GM23338 (cell line): ENCODE data around the gene ANO7. TPM values are rescaled to one million over a fixed set of nuclear protein-coding genes. Genes with fewer than 3 reads are reported as not detected.

Experiments used
- ATAC-seq: fragments of 200-7000 bp; cut with Tn5 transposase; 3 replicates; pipeline ENCODE4 v1.9.1; 2020
- DNase-seq: peaks from one replicate; pipeline ENCODE4 v3.0.0-alpha.2; 2015; ENCODE audit warnings: low spot score
- H2AFZ ChIP-seq: fragments of 200-600 bp; sonication (generic); 2 replicates; pipeline ENCODE4 v1.8.0; 2016; ENCODE audit warnings: antibody characterized with exemption, mild to moderate bottlenecking, moderate library complexity
- H3F3A ChIP-seq: fragments of 200-600 bp; sonication (generic); replicated peaks from 2 replicates; pipeline ENCODE4 v1.8.0; 2017; ENCODE audit warnings: antibody characterized with exemption, mixed run types, low read depth
- H3K27ac ChIP-seq: fragments of 200-600 bp; sonication (generic); 2 replicates; pipeline ENCODE4 v1.6.1; 2016; ENCODE audit warnings: low read depth
- H3K27me3 ChIP-seq: fragments of 200-600 bp; sonication (generic); 2 replicates; pipeline ENCODE4 v1.8.0; 2016; ENCODE audit warnings: mild to moderate bottlenecking, mixed run types, moderate library complexity; ENCODE audit not compliant: insufficient read depth
- H3K36me3 ChIP-seq: fragments of 200-600 bp; sonication (generic); 2 replicates; pipeline ENCODE4 v1.8.0; 2016; ENCODE audit warnings: mild to moderate bottlenecking; ENCODE audit not compliant: insufficient read depth
- H3K4me1 ChIP-seq: fragments of 200-600 bp; sonication (generic); 2 replicates; pipeline ENCODE4 v1.8.0; 2016; ENCODE audit warnings: mild to moderate bottlenecking, moderate library complexity; ENCODE audit not compliant: insufficient read depth
- H3K4me2 ChIP-seq: fragments of 200-600 bp; sonication (generic); 2 replicates; pipeline ENCODE4 v1.7.1; 2017; ENCODE audit warnings: mixed run types
- H3K4me3 ChIP-seq: fragments of 200-600 bp; sonication (generic); 2 replicates; pipeline ENCODE4 v1.6.1; 2016; ENCODE audit warnings: mixed run types
- H3K79me2 ChIP-seq: fragments of 200-600 bp; sonication (generic); replicated peaks from 2 replicates; pipeline ENCODE4 v1.8.0; 2017; ENCODE audit warnings: mild to moderate bottlenecking; ENCODE audit not compliant: insufficient read depth
- H3K9me2 ChIP-seq: fragments of 200-600 bp; sonication (generic); 2 replicates; pipeline ENCODE4 v1.8.0; 2017; ENCODE audit not compliant: insufficient read depth
- H4K20me1 ChIP-seq: fragments of 200-600 bp; sonication (generic); replicated peaks from 2 replicates; pipeline ENCODE4 v1.8.0; 2017; ENCODE audit warnings: mild to moderate bottlenecking; ENCODE audit not compliant: insufficient read depth
- H3K27ac Mint-ChIP-seq: 2 replicates; pipeline ENCODE4 v1.8.0; 2020; ENCODE audit warnings: inconsistent platforms, mild to moderate bottlenecking, moderate library complexity, mixed read lengths
- H3K27me3 Mint-ChIP-seq: 3 replicates; pipeline ENCODE4 v1.8.0; 2022; ENCODE audit warnings: low read depth, mild to moderate bottlenecking, moderate library complexity, mixed read lengths, inconsistent platforms; ENCODE audit not compliant: insufficient read depth, poor library complexity
- H3K36me3 Mint-ChIP-seq: 3 replicates; pipeline ENCODE4 v1.8.0; 2021; ENCODE audit warnings: low read depth, mild to moderate bottlenecking, inconsistent platforms, moderate library complexity, mixed read lengths
- H3K4me1 Mint-ChIP-seq: 3 replicates; pipeline ENCODE4 v1.8.0; 2020; ENCODE audit warnings: mild to moderate bottlenecking, inconsistent platforms, mixed read lengths
- H3K4me3 Mint-ChIP-seq: 3 replicates; pipeline ENCODE4 v1.8.0; 2021; ENCODE audit warnings: moderate library complexity, mild to moderate bottlenecking, inconsistent platforms, mixed read lengths
- H3K9me3 Mint-ChIP-seq: 3 replicates; pipeline ENCODE4 v1.8.0; 2020; ENCODE audit warnings: moderate library complexity, mild to moderate bottlenecking, inconsistent platforms, mixed read lengths
- CREB1 ChIP-seq: fragments of 250-450 bp; sonication (Bioruptor Pico); IDR thresholded peaks from 2 replicates; pipeline ENCODE4 v1.5.0; 2020; ENCODE audit warnings: low read depth, mild to moderate bottlenecking, moderate library complexity
- EZH2phosphoT487 ChIP-seq: fragments of 200-600 bp; sonication (generic); IDR thresholded peaks from one replicate; pipeline ENCODE4 v1.8.1; 2018; ENCODE audit warnings: antibody characterized with exemption; ENCODE audit not compliant: unreplicated experiment
- JUNB ChIP-seq: IDR thresholded peaks from one replicate; pipeline ENCODE4 v1.6.1; 2016; ENCODE audit warnings: antibody characterized with exemption; ENCODE audit not compliant: unreplicated experiment
- NANOG ChIP-seq: IDR thresholded peaks from 2 replicates; pipeline ENCODE4 v1.6.1; 2016; ENCODE audit warnings: antibody characterized with exemption, borderline replicate concordance
- POLR2AphosphoS5 ChIP-seq: IDR thresholded peaks from 2 replicates; pipeline ENCODE4 v1.6.1; 2016; ENCODE audit warnings: antibody characterized with exemption, low read depth
- STAT1 ChIP-seq: IDR thresholded peaks from one replicate; pipeline ENCODE4 v1.6.1; 2016; ENCODE audit warnings: antibody characterized with exemption; ENCODE audit not compliant: unreplicated experiment
- ZNF114 ChIP-seq: fragments of 250-450 bp; sonication (Bioruptor Pico); IDR thresholded peaks from 2 replicates; pipeline ENCODE4 v1.5.0; 2020; ENCODE audit warnings: mild to moderate bottlenecking, moderate library complexity
- ZNF331 ChIP-seq: fragments of 250-450 bp; sonication (Bioruptor Pico); IDR thresholded peaks from 2 replicates; pipeline ENCODE4 v1.5.0; 2020; ENCODE audit warnings: low read depth, mild to moderate bottlenecking, moderate library complexity
- polyA plus RNA-seq: library from polyadenylated mRNA; unstranded; fragments of >200 nt; fragmentation: Nextera tagmentation; extraction: Ambion mirVana; gene quantifications from 2 replicates; pipeline ENCODE4 v1.2.1, GENCODE V29; 2016
- total RNA-seq: library from RNA; depleted of rRNA; stranded (reverse); fragments of >200 nt; shearing (Covaris generic); gene quantifications from 2 replicates; pipeline ENCODE4 v1.2.3, GENCODE V29; 2014
- TF ChIP-seq, protein P1 (sequence below): IDR thresholded peaks from 2 replicates; pipeline ENCODE4 v1.6.1; 2016; ENCODE audit warnings: antibody characterized with exemption
- TF ChIP-seq, protein P2 (sequence below), 2 experiments: fragments of 200-600 bp in 1 of 2; sonication (generic) in 1 of 2; conservative IDR thresholded peaks; 2 replicates each; pipeline versions ENCODE4 v1.5.1 to v1.6.1; 2016 to 2017; ENCODE audit warnings: antibody characterized with exemption in 2 of 2, low read depth in 2 of 2, mild to moderate bottlenecking in 2 of 2, moderate library complexity in 1 of 2
- TF ChIP-seq, protein P3 (sequence below): IDR thresholded peaks from one replicate; pipeline ENCODE4 v1.6.1; 2018; ENCODE audit warnings: antibody characterized with exemption; ENCODE audit not compliant: unreplicated experiment

Gene ANO7
- total and polyA plus RNA-seq, 2 experiments from 2014 or later: 3.6 to 5.1 TPM

DNA sequence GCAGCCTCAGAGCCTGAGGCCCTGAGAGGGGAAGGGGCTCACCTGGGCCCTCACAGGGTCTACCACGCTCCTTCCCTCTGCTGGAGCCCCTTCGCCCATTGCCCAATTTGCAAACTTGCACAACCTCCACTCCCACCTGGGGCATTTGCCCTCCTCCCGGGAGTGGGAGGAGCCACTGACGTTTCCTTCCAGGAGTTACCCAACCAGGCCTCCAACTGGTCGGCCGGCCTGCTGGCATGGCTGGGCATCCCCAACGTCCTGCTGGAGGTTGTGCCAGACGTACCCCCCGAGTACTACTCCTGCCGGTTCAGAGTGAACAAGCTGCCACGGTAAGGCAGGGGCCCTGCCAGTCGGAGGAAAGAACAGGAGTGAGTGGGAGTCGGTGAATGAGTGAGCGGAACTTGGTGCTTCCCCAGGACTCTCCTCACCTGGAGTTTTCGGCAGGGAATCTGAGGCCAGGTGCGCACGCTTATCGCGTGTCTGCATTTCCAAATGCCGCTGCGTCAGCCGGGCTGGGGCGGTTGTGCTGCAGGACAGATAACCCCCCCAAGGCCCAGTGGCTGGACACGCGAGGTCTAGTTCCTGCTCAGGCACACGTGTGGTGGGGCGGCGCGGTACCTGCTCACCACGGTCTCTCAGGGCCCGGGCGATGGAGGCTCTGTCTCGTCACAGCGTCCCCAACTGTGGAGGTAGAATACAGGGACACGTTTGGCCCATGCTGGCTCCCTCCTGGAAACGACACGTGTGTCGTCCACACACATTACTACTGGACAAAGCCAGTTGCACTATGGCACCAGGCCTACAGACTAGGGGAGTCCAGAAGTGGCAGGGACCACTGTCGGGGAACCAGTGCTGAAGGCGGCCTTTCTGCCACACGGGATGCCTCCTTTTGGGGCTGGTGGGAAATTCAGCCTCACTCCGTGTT is 11.7 kb downstream of the ANO7 start:
- Histone ChIP-seq H3K4me1 (no peaks in the 10 kb centered on the region), H2AFZ (peak overlapping the region; percentile 14; the same call in 1 of the 2 replicates), H3K79me2 (no peaks in the 10 kb centered on the region), H3K9me2 (no peaks in the 10 kb centered on the region), H3K4me3 (no peak overlapping the region), H3K4me2 (no peak overlapping the region), H4K20me1 (no peaks in the 10 kb centered on the region), H3K36me3 (no peaks in the 10 kb centered on the region), H3K27ac (no peak overlapping the region), H3F3A (no peaks in the 10 kb centered on the region), H3K27me3 (no peaks in the 10 kb centered on the region)
- Mint-ChIP-seq H3K27ac (no peak overlapping the region), H3K27me3 (peaks cover 11% of the 10 kb centered on the region), H3K9me3 (no peaks in the 10 kb centered on the region; the same call in 2 of the 3 replicates), H3K36me3 (no peaks in the 10 kb centered on the region), H3K4me1 (no peaks in the 10 kb centered on the region), H3K4me3 (no peak overlapping the region)
- no peak for DNase-seq
- TF ChIP-seq, protein P1, sequence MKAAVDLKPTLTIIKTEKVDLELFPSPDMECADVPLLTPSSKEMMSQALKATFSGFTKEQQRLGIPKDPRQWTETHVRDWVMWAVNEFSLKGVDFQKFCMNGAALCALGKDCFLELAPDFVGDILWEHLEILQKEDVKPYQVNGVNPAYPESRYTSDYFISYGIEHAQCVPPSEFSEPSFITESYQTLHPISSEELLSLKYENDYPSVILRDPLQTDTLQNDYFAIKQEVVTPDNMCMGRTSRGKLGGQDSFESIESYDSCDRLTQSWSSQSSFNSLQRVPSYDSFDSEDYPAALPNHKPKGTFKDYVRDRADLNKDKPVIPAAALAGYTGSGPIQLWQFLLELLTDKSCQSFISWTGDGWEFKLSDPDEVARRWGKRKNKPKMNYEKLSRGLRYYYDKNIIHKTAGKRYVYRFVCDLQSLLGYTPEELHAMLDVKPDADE: no peak
- no peak for TF ChIP-seq CREB1 (CRISPR knock-in tag)
- no peak for TF ChIP-seq ZNF114 (CRISPR knock-in tag)
- no peak for TF ChIP-seq ZNF331 (CRISPR knock-in tag)
- TF ChIP-seq STAT1: no peak
- TF ChIP-seq, protein P2, sequence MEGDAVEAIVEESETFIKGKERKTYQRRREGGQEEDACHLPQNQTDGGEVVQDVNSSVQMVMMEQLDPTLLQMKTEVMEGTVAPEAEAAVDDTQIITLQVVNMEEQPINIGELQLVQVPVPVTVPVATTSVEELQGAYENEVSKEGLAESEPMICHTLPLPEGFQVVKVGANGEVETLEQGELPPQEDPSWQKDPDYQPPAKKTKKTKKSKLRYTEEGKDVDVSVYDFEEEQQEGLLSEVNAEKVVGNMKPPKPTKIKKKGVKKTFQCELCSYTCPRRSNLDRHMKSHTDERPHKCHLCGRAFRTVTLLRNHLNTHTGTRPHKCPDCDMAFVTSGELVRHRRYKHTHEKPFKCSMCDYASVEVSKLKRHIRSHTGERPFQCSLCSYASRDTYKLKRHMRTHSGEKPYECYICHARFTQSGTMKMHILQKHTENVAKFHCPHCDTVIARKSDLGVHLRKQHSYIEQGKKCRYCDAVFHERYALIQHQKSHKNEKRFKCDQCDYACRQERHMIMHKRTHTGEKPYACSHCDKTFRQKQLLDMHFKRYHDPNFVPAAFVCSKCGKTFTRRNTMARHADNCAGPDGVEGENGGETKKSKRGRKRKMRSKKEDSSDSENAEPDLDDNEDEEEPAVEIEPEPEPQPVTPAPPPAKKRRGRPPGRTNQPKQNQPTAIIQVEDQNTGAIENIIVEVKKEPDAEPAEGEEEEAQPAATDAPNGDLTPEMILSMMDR (conservative IDR thresholded peaks at IDR 0.05; ENCODE audit: low read depth in 2 of 2): no peak
- no peak for TF ChIP-seq EZH2phosphoT487
- TF ChIP-seq NANOG: no peak
- no peak for TF ChIP-seq POLR2AphosphoS5
- TF ChIP-seq, protein P3, sequence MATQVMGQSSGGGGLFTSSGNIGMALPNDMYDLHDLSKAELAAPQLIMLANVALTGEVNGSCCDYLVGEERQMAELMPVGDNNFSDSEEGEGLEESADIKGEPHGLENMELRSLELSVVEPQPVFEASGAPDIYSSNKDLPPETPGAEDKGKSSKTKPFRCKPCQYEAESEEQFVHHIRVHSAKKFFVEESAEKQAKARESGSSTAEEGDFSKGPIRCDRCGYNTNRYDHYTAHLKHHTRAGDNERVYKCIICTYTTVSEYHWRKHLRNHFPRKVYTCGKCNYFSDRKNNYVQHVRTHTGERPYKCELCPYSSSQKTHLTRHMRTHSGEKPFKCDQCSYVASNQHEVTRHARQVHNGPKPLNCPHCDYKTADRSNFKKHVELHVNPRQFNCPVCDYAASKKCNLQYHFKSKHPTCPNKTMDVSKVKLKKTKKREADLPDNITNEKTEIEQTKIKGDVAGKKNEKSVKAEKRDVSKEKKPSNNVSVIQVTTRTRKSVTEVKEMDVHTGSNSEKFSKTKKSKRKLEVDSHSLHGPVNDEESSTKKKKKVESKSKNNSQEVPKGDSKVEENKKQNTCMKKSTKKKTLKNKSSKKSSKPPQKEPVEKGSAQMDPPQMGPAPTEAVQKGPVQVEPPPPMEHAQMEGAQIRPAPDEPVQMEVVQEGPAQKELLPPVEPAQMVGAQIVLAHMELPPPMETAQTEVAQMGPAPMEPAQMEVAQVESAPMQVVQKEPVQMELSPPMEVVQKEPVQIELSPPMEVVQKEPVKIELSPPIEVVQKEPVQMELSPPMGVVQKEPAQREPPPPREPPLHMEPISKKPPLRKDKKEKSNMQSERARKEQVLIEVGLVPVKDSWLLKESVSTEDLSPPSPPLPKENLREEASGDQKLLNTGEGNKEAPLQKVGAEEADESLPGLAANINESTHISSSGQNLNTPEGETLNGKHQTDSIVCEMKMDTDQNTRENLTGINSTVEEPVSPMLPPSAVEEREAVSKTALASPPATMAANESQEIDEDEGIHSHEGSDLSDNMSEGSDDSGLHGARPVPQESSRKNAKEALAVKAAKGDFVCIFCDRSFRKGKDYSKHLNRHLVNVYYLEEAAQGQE: no peak
- no peak for TF ChIP-seq JUNB
- ATAC-seq: peak; percentile 13; the same call in 2 of the 3 replicates
